GM12891 (cell line): ENCODE results near the gene PLCB1.

Source experiments
- POLR2A ChIP-seq: IDR thresholded peaks from 2 replicates; pipeline ENCODE4 v1.6.1; 2011; ENCODE audit warnings: low read depth, low read length, control low read depth
- TAF1 ChIP-seq: IDR thresholded peaks from 2 replicates; pipeline ENCODE4 v1.6.1; 2011; ENCODE audit warnings: low read depth, low read length, control low read depth

DNA sequence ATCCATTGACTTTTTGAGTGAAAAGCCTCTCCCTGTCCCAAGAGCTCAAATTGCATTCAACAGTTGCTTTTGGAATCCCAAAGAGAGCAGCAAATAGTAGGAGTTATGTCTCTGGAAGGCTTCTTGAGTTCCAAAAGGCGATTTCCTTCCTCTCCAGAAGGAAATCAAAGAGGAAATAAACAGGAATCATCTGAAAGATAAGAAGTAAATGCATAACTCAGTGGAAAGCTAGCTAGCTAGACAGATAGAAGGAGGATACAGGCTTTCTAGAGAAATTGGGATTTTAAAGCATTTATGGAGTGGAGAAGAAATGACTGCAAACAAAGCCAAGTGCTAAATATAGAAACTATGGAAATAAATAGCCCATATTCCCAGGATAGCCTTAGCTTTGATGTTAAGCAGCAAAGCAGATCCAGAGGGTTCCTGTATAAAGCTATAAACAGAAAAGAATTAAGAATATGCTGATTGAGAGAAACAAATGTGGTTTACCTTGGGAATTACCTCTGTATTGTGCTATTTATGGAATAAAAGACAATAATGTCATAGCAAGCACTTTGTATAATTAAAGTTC lies 214.7 kb downstream of the PLCB1 start:
- TF ChIP-seq TAF1 (no peak), POLR2A (no peak)
